Left hindlimb (tissue), 1 donor: Measurements from ENCODE around the gene APOA4.
A peak's percentile ranks its signal among the peaks of the same experiment; 100 is the strongest.

Experiments used
- DNase-seq: peaks from one replicate; pipeline ENCODE4 v3.0.0-alpha.2; 2018

Gene APOA4

DNA sequence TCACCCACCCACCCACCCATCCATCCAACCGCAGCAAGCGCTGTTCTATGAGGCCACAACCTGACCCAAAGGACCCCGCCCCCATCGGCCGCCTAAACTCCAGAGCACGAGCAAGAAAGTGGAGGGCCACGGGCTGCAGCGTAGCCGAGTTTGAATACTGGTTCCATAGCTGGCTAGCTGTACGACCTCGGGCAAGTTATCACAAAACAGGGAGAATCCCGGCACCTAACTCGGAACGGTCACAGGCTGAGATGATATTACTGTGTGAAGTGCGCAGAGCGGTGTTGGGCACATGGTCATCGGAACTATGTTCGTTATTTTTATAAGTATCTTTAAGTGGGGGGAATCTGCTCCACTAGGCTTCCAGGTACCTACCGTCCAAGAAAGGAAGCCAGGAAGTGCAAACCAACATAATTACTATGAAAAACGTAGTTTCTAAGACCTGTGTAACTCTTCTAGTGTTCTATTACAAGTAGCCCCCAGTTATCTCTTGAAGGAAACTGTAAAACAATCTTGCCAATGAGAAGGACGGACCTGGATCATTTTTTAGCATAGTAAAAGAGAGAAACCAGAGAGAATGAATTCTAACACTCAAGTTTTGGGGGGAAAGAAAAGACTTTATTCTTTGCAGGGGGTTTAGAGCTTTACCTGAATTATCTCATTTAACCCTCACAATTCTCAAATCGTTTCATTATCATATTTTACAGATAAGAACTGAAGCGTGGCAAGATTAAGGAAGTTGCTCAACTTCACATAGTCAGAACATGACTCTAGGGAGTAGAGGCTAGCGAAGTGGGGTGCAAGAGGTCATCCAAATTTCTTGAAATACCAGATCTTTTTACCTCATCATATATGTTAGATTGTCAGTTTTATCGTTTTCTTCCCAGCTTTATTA, 49.7 kb downstream of the APOA4 start:
- no peak for DNase-seq

GRCh38 chr11:116772443-116773202, 50.5 kb downstream of the APOA4 start, which contains the start of gene BUD13:
Gene BUD13, minus strand, starts transcription at chr11:116772987. Its CDS starts 23 bp downstream, at chr11:116772964.
- peak; percentile 93 for DNase-seq

DNA sequence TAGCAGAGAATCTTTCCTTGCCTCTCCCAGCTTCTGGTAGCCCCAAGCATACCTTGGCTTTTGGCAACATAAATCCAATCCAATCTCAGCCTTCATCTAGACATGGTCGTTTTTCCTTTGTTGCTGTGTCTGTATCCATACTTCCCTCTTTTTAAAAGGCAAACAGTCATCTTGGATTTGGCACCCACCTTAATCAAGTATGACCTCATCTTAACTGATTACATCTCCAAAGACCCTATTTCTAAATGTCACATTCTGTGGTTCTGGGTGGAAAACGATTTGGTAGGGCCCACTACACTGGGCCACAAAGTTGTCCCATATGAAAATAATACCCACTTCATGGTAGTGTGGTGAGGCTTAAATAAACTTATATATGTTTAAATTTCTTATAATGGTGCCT, 51.2 kb downstream of the APOA4 start:
- no peak for DNase-seq
